Liver (tissue), 2 donors: ENCODE results near the gene ANKRD33B.

Experiments
- CTCF ChIP-seq: fragments of 150-350 bp; IDR thresholded peaks from 2 replicates; pipeline ENCODE4 v1.5.1; 2017; ENCODE audit warnings: improper control_type of control experiment, low read depth, low read length; ENCODE audit not compliant: missing input control
- REST ChIP-seq: IDR thresholded peaks from 2 replicates; pipeline ENCODE4 v1.6.1; 2016; ENCODE audit warnings: antibody characterized with exemption, mild to moderate bottlenecking
- donor health status: healthy.

- TF ChIP-seq CTCF (no peak), REST (no peak)
These were observed 55.8 kb downstream of the ANKRD33B start for GRCh38 chr5:10619649-10620048.
